Kidney (tissue), 14 donors: ENCODE measurements around the gene KIF26B. TPM values are rescaled to one million over a fixed set of nuclear protein-coding genes. Genes with fewer than 3 reads are reported as not detected.

Experiments
- DNase-seq, 5 donors: peaks; one replicate each; pipeline ENCODE4 v3.0.0-alpha.2; 2013 to 2020
- FAIRE-seq: peaks from 2 replicates; lab custom pipeline; 2012; peaks lifted over from hg19 to GRCh38; lab: Jason Lieb, UNC
- H3K27ac ChIP-seq, 2 donors: one replicate each; pipeline ENCODE4 v1.7.0; 2013; ENCODE audit warnings: low read depth in 2 of 2, low read length in 2 of 2, inconsistent platforms in 1 of 2
- H3K27me3 ChIP-seq: one replicate; pipeline ENCODE4 v1.7.1; 2013; ENCODE audit warnings: low read length, inconsistent platforms; ENCODE audit not compliant: control insufficient read depth, insufficient read depth
- H3K36me3 ChIP-seq, 3 donors: one replicate each; pipeline versions ENCODE4 v1.7.0 to v1.7.1; 2013; ENCODE audit warnings: low read length in 3 of 3, control low read depth in 1 of 3, inconsistent platforms in 1 of 3; ENCODE audit not compliant: insufficient read depth in 3 of 3, control insufficient read depth in 2 of 3
- H3K4me1 ChIP-seq, 3 donors: one replicate each; pipeline versions ENCODE4 v1.7.0 to v1.7.1; 2013; ENCODE audit warnings: low read length in 3 of 3, inconsistent platforms in 1 of 3, low read depth in 1 of 3; ENCODE audit not compliant: control insufficient read depth in 2 of 3, insufficient read depth in 2 of 3
- H3K4me3 ChIP-seq, 3 donors: one replicate each; pipeline versions ENCODE4 v1.7.0 to v1.8.1; 2013; ENCODE audit warnings: low read length in 3 of 3, control low read depth in 1 of 3, inconsistent platforms in 1 of 3
- H3K9ac ChIP-seq, 3 donors: one replicate each; pipeline versions ENCODE4 v1.7.0 to v1.7.1; 2013; ENCODE audit warnings: low read length in 3 of 3, control low read depth in 1 of 3, inconsistent platforms in 1 of 3
- H3K9me3 ChIP-seq, 3 donors: one replicate each; pipeline versions ENCODE4 v1.7.0 to v1.7.1; 2013; ENCODE audit warnings: low read length in 3 of 3, control low read depth in 1 of 3, inconsistent platforms in 1 of 3; ENCODE audit not compliant: control insufficient read depth in 2 of 3, insufficient read depth in 1 of 3
- intact Hi-C: fragments of 100-400 bp; cut with DNase I; formaldehyde crosslinking; loops from one replicate; pipeline ENCODE4 v1.11.1; 2022
- polyA plus RNA-seq: library from polyadenylated mRNA; stranded (reverse); fragments of 350-450 nt; fragmentation: Illumina TruSeq; extraction: RNeasy Lipid Tissue Mini Kit (QIAGEN cat#74804); gene quantifications from one replicate; pipeline ENCODE4 v1.2.3, GENCODE V29; 2014; ENCODE audit warnings: low read depth, low replicate concordance; ENCODE audit not compliant: insufficient read depth
- total RNA-seq: library from RNA; stranded (reverse); fragmentation: NEBNext Ultra II Directional; extraction: Animal tissue kit (Norgen Biotek cat#: 25700); gene quantifications from one replicate; pipeline ENCODE4 v1.2.1, GENCODE V29; 2021
- TF ChIP-seq, protein P1 (sequence below): IDR thresholded peaks from 3 replicates; pipeline ENCODE4 v1.5.1; 2012; ENCODE audit warnings: mild to moderate bottlenecking, moderate library complexity, borderline replicate concordance; ENCODE audit not compliant: insufficient read depth; ENCODE audit errors: extremely low read depth
- donor health status: control.
- donor health status: control.
- donor health status: control.
- donor health status: control.
- donor health status: control.
- donor health status: DM: yes; HTN: yes; CAD: no.
- donor health status: Normal renal cell carcinoma (clear cell type).

The KIF26B gene
- total and polyA plus RNA-seq, 2 donors from 2014 or later: 0.52 to 10.7 TPM

DNA sequence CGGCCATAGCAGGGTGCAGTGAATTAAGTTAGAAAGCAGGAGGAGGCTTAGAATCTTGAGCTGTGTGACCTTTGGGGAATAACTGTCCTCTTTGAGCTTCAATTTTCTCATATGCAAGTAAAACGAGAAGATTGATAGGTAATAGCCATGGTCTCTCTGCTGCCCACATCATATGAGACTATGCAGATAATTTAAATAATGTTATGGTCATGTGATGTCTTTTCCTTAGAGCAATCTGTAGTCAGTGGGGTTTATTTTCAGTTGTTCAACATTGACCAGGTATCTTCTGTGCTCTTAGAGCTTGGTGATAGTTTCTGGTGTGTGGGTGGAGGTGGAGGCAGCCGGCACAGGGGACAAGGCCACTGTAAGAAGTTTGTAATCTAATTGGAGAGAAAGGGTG, 537.1 kb downstream of the KIF26B start:
- no peak for DNase-seq
- FAIRE-seq: no peak
- no peak overlapping the region for H3K4me3 ChIP-seq

DNA sequence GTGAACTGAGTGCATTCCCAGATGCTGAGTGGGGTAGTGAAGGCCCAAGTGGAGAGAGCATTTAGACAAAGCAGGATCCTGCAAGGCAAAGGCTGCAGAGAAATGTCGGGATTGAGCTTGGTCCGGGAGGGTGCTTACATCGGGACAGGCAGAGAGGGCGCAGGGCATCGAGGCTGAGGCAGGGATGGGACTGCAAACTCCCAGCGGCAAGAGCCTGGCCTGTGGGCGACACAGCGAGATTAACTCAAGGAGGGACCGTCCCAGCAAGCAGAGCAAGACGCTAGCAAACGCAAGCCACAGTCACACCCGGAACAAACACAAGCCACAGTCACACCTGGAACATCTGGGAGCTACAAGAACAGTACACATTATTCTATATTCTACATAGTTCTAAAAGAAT, 537.5 kb downstream of the KIF26B start:
- H3K4me3 ChIP-seq: no peak overlapping the region
- H3K4me1 ChIP-seq: no peaks in the 10 kb centered on the region
- DNase-seq: peak in 1 of 5 donors; percentile 26
- no peak for FAIRE-seq
- no peak overlapping the region for H3K27ac ChIP-seq
- intact Hi-C loops: no loop called here
- no peaks in the 10 kb centered on the region for H3K27me3 ChIP-seq
- H3K9me3 ChIP-seq: no peaks in the 10 kb centered on the region
- H3K9ac ChIP-seq: no peak overlapping the region
- TF ChIP-seq, protein P1, sequence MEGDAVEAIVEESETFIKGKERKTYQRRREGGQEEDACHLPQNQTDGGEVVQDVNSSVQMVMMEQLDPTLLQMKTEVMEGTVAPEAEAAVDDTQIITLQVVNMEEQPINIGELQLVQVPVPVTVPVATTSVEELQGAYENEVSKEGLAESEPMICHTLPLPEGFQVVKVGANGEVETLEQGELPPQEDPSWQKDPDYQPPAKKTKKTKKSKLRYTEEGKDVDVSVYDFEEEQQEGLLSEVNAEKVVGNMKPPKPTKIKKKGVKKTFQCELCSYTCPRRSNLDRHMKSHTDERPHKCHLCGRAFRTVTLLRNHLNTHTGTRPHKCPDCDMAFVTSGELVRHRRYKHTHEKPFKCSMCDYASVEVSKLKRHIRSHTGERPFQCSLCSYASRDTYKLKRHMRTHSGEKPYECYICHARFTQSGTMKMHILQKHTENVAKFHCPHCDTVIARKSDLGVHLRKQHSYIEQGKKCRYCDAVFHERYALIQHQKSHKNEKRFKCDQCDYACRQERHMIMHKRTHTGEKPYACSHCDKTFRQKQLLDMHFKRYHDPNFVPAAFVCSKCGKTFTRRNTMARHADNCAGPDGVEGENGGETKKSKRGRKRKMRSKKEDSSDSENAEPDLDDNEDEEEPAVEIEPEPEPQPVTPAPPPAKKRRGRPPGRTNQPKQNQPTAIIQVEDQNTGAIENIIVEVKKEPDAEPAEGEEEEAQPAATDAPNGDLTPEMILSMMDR: no peak
- no peaks in the 10 kb centered on the region for H3K36me3 ChIP-seq

More for the DNA sequence above, 537.1 kb downstream of the KIF26B start:
- Histone ChIP-seq H3K27me3 (no peaks in the 10 kb centered on the region), H3K27ac (no peak overlapping the region), H3K4me1 (no peaks in the 10 kb centered on the region), H3K36me3 (no peaks in the 10 kb centered on the region), H3K9ac (no peak overlapping the region), H3K9me3 (no peaks in the 10 kb centered on the region)
- intact Hi-C loops: no loop called here
- TF ChIP-seq, protein P1: no peak

DNA sequence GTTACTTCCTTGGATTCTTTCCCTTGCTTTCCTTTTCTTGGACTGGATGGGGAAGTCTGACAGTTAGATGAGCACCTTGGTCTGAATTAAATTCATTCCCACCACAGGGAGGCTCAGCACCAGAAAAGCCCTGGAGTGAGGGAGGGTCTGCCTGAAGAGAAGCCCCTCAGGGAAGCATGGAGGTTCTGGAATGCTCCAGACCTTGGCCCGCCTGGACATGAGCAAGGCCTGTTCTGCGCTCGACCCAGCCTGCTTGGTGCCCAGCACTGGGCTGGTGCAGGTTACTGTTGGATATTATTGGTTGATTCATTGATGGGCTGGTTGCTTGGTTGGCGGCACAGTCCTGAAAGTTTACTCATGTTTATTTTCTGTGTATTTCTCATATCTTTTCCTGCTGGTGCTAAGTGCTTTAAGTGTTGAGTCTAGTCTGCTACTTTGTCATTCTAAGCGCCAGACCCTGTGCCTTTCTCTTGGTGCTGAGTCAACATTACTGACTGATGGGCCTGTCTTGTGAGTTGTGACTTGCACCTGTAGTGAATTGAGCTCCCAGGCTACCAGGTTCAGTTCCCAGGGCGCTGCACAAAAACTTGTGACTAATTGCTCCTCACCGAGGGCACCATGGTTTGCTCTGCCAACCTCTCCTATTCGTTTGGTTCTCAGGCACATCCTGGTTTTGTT, 538.5 kb downstream of the KIF26B start:
- Histone ChIP-seq H3K9ac (no peak overlapping the region), H3K27ac (no peak overlapping the region), H3K4me3 (no peak overlapping the region), H3K4me1 (no peaks in the 10 kb centered on the region), H3K27me3 (no peaks in the 10 kb centered on the region), H3K36me3 (no peaks in the 10 kb centered on the region), H3K9me3 (no peaks in the 10 kb centered on the region)
- intact Hi-C loops: no loop called here
- DNase-seq: peak in 1 of 5 donors; percentile 33
- TF ChIP-seq, protein P1: no peak
- FAIRE-seq: no peak
